Measurements from ENCODE around the gene P2RY10.

DNA sequence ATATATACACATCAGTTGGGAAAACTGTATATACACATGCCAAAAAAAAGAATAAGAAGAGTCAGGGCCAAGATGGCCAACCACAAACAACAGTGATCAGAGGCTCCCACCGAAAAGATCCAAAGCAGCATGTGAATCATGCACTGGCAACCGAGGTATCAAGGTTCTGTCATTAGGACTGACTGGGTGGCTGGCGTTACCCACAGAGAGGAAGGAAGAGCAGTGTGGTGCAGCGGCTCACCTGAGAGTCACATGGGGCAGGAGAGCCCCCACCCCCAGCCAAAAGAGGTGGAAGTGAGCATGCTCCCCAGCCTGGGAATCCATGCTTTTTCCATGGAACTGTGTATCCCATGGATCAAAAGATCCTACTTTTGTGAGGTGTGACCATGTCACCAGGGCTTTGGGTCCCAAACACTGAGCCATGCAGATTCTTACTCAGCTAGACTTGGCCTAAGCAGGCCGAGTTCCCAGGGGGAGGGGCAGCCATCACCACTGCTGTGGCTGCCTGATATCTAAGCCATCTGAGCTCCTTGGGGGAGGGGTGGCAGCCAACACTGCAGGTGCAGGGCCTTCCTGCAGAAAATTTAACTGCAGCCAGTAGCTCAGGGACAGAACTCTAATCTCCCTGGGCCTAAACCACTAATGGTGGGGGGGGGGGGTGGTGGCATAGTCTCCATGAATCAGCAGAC, 52.8 kb downstream of the P2RY10 start:
- TF ChIP-seq, protein P1, sequence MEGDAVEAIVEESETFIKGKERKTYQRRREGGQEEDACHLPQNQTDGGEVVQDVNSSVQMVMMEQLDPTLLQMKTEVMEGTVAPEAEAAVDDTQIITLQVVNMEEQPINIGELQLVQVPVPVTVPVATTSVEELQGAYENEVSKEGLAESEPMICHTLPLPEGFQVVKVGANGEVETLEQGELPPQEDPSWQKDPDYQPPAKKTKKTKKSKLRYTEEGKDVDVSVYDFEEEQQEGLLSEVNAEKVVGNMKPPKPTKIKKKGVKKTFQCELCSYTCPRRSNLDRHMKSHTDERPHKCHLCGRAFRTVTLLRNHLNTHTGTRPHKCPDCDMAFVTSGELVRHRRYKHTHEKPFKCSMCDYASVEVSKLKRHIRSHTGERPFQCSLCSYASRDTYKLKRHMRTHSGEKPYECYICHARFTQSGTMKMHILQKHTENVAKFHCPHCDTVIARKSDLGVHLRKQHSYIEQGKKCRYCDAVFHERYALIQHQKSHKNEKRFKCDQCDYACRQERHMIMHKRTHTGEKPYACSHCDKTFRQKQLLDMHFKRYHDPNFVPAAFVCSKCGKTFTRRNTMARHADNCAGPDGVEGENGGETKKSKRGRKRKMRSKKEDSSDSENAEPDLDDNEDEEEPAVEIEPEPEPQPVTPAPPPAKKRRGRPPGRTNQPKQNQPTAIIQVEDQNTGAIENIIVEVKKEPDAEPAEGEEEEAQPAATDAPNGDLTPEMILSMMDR (IDR thresholded peaks at IDR 0.05 in 2 of 3, conservative IDR thresholded peaks at IDR 0.05 in 1 of 3; ENCODE audit: borderline replicate concordance in 1 of 3, insufficient read depth in 1 of 3, low read depth in 2 of 3, low read length in 2 of 3) = no peak
- TF ChIP-seq POLR2AphosphoS5 (IDR thresholded peaks at IDR 0.05; ENCODE audit: low read depth, low read length) = no peak
- no peak for TF ChIP-seq POLR2A (IDR thresholded peaks at IDR 0.05; ENCODE audit: borderline replicate concordance, extremely low read depth, insufficient read depth, insufficient read length)
- TF ChIP-seq EZH2 (IDR thresholded peaks at IDR 0.05) = no peak
